ENCODE measurements around the gene RPS2.
A peak's percentile ranks its signal among the peaks of the same experiment; 100 is the strongest.
"Not testable (repeated sequence)": the region's sequence is repeated elsewhere in the genome, so short reads cannot be mapped to it uniquely, and the experiment has no call there.

The RPS2 gene

DNA sequence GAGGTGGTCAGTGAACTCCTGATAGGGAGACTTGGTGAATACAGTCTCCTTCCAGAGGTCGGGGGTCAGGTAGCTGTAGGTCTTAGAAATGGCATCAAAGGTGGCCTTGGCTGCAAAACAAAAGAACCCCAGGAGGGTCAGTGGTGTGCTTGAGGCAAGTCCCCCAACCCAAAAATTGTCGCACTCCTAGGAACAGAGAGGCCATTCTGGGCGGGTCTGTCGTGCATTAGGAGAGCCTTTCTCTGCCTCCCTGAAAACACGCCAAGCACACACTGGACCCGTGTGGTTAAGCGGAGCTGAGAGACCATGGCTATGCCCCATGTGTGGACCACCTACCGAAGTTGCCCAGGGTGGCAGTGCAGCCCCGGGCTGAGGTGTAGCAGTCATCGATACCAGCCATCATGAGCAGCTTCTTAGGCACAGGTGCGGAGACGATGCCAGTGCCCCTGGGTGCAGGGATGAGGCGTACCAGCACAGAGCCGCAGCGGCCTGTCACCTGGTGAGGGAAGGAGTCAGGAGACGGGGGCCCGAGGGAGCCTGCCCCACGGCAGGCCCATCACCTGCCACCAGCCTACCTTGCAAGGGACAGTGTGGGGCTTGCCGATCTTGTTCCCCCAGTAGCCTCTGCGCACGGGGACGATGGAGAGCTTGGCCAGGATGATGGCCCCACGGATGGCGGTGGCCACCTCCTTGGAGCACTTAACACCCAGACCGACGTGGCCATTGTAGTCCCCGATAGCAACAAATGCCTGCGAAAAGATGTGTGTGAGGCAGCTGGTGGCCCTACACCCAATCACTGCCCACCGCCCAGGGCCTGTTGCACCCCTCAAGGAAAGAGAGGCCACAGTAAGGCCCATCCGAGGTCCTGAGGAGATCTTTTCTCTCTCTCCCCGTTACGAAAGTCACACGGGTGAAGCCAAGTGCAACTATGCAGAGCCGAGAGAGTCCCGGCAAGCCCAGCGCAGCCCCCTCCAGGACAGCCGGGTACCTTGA, 2.2 kb downstream of the RPS2 start:
- not testable (repeated sequence) for DNase-seq

DNA sequence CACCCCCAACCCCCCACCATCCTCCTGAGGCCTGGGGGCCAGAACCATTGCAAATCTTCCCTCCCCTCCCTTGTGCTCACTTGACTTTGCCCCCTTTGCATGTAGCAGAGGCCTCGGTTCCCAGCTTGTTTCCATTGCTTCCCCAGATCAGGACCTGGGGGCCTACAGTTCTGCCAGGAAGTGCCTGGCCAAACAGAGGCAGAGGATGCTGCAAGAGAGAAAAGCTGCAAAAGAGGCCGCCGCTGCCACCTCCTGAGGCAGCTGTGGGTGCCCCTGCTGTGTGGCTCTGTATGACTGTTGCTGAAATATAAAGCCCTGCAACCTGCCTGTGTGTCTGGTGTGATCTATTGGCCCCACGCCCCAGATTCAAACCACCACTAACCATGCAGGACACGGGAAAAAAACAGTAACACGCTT, 3.0 kb downstream of the RPS2 start:
- DNase-seq, result peak in 1 of 2 donors; percentile 22

DNA sequence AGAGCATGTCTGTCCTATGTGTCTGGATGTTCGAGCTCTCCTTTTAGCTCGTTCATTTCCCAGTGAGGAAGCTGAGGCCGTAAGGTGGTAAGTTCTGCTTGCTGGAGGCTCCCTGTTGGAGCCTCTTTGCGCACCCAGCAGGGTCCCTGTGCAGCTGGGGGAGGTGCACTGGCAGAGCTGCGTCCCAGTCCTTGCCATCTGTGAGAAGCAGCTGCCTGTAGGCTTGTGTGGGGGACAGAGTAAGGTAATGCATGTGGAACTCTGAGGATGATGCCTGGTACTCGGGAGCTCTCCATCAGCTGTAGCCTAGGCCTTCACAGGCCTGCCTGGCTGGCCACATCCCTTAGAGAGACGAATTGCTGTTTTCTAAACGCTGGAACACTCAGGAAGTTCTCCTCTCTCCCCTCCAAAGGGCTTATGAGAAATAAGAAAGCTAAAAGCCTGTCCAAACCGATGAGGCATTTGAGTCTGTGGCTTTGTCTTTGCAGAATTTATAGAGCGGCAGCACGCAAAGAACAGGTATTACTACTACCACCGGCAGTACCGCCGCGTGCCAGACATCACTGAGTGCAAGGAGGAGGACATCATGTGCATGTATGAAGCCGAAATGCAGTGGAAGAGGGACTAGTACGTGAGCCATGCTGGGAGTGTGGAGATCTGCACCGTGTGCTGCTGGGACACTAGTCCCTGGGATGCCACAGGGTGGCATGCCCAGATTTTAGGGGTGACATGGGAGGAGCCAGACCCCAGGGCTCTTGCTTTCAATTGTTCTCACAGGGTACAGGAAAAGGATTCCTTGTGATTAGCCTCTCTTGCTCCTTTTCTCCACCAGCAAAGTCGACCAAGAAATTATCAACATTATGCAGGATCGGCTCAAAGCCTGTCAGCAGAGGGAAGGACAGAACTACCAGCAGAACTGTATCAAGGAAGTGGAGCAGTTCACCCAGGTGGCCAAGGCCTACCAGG, 3.7 kb downstream of the RPS2 start:
- peak in 1 of 2 donors; percentile 47 for DNase-seq

DNA sequence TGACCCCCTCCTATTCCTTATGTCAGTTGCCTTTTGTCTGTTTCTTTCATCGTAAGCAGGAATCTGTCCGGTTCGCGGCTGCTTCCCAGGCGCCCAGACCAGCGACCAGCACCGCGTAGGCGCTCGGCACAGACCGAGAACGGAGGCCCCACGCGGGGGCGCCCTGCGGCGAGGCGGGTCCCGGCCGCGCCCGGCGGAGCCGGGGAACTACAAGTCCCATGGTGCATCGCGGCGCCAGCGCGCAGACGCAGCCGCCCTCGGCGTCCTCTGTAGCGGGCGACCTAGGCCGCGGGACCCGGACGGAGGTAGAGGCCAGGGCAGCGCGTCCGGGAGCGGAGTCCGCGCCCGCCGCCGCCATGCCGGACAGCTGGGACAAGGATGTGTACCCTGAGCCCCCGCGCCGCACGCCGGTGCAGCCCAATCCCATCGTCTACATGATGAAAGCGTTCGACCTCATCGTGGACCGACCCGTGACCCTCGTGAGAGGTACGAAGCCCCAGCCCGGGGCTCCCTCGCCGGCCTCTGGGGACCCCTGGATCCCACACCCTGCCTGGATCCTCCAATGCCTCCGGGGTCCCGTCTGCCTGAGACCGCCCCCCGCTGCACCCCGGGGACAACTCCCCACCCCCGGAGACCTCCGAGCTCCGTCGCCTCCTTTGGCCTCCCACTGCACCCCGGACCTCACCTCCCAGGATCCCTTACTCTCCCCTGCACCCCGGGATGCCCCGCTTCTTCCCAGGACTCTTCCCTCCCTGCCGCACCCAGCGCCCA, 5.2 kb downstream of the RPS2 start, which contains the start of gene NDUFB10:
Gene NDUFB10, plus strand, starts transcription at position 270 of the 771 bp plus-strand sequence. Its CDS starts 87 bp downstream, at position 357.
- peak; percentile 89 to 91 for DNase-seq

DNA sequence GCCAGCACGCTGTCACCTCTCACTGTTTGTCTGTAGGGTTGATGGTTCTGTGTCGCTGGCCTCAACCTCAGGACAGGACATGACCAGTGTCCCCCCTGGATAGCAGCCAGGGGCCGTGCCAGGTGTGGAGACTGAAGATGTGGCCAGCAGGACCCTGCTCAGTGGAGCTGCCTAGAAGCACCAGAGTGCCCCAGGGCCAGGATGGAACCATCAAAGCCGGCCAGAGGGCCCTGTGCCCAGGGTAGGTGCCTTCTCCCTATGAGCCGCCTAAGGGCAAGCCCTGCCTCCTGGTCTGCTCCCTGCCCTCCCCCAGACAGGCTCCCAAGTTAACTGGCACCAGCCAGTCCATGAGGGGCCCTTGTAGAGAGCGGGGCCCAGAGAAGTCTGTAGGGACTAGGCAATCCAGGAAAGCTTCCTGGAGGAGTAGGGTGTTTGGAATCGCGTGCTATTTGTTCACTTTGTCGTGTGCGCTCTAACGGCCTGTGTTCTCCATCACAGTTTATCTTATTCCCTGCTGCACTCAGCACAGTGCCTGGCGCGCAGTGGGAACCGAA, 5.8 kb downstream of the RPS2 start:
- DNase-seq, result no peak

DNA sequence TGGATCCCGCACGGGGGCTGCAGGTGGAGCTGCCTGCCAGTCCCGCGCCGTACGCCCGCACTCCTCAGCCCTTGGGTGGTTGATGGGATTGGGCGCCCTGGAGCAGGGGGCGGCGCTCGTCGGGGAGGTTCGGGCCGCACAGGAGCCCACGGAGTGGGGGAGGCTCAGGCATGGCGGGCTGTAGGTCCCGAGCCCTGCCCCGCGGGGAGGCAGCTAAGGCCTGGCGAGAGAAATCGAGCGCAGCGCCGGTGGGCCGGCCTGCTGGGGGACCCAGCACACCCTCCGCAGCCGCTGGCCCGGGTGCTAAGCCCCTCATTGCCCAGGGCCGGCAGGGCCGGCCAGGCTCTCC, 6.5 kb downstream of the RPS2 start:
- not testable (repeated sequence) for DNase-seq

DNA sequence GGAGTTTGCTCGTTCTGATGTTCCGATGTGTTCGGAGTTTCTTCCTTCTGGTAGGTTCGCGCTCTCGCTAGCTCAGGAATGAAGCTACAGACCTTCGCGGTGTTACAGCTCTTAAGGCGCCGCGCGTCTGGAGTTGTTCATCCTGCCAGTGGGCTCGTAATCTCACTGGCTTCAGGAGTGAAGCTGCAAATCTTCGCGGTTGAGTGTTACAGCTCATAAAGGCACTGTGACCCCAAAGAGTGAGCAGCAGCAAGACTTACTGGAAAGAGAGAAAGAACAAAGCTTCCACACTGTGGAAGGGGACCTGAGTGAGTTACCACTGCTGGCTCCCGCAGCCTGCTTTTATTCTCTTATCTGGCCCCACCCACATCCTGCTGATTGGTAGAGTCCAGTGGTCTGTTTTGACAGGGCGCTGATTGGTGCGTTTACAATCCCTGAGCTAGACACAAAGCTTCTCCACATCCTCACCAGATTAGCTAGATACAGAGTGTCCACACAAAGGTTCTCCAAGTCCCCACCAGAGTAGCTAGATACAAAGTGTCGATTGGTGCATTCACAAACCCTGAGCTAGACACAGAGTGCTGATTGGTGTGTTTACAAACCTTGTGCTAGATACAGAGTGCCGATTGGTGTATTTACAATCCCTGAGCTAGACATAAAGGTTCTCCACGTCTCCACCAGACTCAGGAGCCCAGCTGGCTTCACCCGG, 7.0 kb downstream of the RPS2 start:
- not testable (repeated sequence) for DNase-seq

DNA sequence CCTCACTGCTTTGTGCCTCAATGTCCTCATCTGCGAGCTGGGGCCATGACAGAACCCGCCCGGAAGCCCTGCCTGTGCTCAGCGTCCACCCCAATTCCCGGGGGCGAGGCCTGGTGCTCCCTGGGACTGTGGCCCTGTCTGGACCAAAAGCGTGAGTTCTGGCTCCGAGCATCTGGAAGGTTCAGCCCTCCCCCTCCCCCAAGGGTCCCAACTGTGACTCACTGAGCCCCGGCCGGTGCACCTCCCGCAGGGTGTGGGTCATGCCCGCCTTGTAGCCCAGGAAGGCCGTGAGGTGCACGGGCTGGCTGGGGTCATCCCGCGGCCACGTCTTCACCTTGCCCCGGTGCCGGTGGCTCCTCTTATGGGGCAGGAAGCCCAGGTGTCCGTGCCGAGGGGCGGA, 10.9 kb downstream of the RPS2 start:
- DNase-seq, result no peak

DNA sequence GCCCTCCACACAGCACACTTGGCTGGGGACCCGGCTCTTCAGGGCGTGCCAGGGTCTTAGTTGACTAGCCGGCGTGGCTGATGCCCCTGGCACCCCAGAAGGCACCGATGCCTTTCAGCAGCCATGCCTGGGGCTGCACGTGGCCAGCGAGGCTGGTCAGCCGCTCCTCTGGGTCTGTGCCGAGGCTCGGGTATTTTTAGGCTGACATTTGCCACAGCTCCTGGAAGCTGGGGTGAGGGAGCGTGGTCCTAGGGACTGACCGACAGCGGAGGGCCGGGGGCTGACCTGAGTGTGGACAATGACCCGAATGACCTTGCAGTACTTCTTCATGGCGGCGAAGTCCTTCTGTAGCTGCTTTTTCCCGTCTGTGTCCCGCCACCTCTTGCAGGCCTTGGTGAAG, 14.1 kb downstream of the RPS2 start:
- DNase-seq, result no peak

DNA sequence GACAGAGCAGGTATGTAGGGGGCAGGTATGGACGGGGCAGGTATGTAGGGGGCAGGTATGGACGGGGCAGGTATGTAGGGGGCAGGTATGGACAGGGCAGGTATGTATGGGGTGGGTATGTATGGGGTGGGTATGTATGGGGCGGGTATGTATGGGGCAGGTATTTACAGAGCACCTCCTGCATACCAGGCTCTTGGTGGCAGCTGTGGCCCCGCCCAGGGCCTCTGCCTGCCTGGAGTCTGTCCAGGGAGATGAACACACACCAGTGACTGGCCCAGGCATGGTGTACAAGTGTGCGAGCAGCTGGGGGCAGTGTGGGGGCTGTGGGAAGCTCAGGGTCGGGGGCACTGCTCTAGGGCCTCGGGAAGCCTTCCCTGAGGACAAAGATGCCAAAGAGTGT, 14.6 kb downstream of the RPS2 start:
- DNase-seq, result no peak

DNA sequence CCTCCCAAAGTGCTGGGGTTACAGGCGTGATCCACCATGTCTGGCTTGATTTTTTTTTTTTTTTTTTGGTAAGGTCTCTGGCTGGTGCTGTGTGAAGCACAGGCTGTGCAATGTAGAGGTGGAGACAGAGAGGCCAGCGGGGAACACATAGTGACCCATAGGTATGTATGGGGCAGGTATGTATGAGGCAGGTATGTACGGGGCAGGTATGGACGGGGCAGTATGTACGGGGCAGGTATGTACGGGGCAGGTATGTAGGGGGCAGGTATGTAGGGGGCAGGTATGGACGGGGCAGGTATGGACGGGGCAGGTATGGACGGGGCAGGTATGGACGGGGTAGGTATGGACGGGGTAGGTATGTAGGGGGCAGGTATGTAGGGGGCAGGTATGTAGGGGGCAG, 15.1 kb downstream of the RPS2 start:
- no peak for DNase-seq

DNA sequence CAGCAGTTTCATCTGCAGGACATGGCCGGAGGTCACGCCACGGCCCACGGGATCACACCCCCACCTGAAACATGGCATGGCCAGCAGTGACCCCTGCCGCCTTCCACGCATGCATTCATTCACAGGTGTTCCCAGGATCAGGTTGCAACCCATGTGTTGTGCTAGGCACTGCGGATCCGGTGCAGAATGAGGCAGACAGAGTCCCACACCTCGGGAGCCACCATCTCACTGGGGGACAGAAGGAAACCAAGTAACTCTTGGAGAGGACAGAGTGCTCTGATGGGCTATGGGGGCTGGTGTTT, 17.3 kb downstream of the RPS2 start:
- no peak for DNase-seq

DNA sequence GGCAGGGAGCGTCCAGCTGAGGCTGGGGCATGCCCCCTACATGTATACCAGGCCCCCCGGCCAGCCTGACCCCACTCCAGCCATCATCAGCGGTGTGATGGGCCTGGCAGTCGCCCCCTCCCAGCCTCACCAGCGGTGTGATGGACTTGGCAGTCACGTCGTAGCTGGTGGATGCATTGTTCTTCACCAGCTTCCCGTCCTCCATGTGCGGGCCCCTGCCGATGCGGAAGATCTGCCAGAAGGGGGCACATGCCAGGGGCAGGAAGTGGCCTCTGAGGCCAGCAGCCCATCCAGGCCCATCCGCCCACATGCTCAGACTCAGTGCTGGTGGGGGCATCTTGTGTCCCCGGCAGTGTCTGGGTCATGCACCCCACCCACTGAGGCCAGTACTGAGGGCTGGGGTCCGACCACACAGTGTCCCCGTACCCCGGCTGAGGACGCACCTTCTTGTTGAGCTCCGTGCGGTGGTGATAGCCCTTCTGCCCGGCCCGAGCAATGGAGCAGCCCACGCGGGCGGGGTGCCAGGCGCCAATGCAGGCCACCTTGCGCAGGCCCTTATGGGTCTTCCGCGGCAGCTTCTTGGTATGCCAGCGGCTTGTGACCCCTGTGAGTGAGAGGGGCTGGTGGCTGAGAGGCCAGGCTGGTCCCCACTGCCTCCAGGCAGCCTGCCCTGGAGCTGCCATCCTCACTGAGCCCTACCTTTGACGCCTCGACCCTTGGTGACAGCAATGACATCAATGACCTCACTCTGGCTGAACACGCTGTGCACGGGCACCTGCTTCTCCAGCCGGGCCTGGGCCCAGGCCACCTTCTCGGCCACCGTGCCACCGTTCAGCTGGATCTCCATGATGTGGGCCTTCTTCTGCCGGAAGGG, 17.9 kb downstream of the RPS2 start:
- no peak for DNase-seq

DNA sequence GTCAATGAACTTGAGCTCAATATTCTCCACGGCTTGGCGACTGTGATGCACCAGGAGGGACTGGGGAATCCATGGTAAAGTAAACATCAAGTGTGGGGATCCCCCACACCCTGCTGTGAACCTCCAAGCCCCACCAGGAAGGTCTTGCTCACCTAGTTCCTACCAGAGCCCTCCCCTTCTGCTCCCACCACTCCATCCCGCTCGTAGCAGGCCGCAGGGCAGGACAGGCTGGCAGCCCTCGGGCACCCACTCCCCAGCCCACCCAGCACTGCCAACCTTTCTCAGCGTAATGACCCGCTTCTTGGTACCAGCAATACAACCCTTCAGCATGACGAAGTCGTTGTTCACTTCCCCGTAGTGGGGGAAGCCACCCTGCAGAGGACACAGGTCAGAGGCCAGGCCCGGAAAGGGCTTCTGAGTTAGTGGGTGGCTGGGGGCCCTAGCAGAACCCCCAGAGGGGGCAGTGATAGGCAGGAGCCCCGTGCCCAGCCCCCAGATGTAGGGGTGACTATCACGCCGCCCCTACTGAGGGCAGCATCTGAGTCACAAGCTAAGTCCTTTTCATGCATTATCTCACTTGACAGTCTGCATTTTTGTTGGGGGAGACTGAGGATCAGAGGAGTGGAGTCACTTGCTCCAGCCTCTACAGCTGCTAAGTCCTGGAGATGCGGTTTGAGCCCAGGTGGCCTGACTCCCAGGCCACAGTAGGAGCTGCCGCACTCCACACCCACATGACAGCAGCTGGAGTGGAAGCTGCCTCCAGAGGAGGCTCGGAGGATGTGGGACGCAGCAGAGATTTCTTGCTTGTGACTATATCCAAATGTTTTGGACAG, 18.9 kb downstream of the RPS2 start:
- DNase-seq, result no peak

DNA sequence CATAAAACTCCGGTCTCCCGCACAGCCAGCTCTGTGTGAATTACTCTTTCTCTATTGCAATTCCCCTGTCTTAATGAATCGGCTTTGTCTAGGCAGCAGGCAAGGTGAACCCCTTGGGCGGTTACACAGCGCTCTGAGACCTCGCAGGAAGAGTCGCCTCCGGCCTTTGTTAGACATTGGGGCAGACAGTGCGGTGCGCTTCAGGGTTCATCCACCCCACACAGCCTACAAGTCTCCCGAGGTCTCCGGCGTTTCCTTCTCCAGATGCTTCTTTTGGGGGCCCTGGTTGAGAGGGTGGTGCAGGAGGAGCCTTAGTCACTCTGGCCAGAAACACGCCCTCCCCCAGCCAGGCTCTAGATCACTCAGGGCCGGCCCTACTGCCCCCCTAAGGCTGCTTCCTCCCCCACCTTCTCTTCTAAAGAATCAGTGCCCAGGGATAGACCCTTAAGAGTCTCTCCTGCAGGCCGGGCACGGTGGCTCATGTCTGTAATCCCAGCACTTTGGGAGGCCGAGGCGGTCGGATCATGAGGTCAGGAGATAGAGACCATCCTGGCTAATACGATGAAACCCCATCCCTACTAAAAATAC, 19.9 kb downstream of the RPS2 start:
- DNase-seq, result no peak

DNA sequence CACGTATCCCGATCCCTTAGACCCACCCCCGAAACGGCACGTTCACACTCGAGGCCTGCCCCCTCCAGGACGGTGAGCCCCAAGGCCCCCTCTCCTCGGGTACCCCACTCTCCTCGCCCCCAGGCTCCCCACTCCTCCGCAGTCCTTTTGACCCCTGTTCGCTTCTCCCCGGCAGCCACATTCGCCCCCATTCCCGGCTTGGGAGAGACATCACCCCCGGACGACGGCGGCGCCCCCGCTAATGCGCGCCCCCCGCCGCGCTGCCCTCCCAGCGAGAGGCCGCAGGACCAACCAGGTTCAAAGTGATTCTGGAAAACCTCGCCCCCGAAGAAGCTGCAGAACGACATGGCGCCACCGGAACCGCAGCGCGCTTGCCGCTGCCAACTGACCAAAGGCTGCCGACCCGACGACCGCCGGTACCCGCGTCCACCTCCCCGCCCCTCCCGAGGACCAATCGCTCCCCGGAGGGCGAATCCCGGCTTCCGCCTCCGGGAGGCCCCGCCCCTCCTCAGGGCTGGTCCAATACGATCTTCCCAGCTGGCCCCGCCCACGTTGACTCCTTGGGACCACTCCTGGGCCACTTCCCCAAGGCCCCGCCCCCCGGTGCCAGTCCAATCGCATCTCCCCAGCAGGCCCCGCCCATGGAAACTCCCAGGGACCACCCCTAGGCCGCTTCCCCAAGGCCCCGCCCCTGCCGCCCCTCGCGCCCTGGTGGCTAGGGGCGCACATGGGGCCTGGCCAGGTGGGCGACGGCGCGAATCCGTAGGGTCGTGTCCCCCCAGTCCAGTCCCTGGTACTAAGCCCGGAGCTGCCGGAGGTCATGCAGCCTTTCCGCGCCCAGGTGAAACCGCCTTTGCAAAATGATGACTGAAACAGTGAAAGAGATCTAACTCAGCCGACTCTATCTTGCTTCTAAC, 21.6 kb downstream of the RPS2 start, which contains the start of gene MSRB1:
Gene MSRB1, minus strand, starts transcription at position 390 of the 917 bp plus-strand sequence. Its CDS starts 43 bp downstream, at position 347.
- peak; percentile 98 to 99 for DNase-seq

DNA sequence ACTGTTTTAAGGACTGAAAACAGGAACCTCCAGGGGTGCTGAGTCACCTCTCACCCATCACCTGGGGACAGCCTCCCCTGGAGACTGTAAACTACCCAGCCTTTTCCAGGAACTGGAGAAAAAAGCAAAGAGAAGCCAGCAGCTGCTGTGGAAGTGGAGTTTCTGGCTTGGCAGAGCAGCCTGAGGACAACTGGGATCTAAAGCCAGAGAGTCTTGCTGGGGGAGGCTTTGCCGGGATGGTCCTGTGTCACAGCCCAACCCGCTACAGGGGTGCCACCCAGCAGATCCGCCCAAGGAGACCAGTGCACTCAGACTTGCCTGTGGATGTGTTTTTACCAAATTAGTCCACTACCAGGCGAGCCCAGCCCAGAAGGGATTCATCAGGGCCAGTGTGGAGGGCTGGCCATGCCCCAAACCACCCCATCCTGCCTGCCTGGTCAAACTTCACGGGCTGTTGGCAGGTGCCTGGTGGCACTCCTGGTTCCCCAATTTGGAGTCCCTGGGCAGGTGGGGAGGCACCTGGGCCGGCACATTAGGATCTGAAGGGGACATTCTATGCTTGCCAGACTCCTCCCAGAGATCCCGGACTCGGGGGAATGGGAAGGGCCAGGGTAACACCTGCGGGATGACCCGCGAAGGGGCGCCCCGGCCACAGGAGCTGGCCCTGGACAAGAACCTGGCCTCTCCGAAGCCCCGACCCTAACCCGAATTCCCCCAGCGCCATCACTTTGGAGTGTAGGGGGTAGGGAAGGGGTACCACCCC, 22.4 kb downstream of the RPS2 start:
- peak in 1 of 2 donors; percentile 51 for DNase-seq
